GM18505 (cell line): ENCODE measurements around the gene BEST2.
A peak's percentile ranks its signal among the peaks of the same experiment; 100 is the strongest.

ENCODE experiments used
- ATAC-seq: cut with Tn5 transposase; IDR thresholded peaks from one replicate; pipeline ENCODE4 v1.9.1; 2021; ENCODE audit not compliant: unreplicated experiment
- POLR2A ChIP-seq: IDR thresholded peaks from 4 replicates; pipeline ENCODE4 v1.6.1; 2011; ENCODE audit warnings: borderline replicate concordance; ENCODE audit not compliant: insufficient read depth, insufficient read length; ENCODE audit errors: extremely low read depth

BEST2 gene

DNA sequence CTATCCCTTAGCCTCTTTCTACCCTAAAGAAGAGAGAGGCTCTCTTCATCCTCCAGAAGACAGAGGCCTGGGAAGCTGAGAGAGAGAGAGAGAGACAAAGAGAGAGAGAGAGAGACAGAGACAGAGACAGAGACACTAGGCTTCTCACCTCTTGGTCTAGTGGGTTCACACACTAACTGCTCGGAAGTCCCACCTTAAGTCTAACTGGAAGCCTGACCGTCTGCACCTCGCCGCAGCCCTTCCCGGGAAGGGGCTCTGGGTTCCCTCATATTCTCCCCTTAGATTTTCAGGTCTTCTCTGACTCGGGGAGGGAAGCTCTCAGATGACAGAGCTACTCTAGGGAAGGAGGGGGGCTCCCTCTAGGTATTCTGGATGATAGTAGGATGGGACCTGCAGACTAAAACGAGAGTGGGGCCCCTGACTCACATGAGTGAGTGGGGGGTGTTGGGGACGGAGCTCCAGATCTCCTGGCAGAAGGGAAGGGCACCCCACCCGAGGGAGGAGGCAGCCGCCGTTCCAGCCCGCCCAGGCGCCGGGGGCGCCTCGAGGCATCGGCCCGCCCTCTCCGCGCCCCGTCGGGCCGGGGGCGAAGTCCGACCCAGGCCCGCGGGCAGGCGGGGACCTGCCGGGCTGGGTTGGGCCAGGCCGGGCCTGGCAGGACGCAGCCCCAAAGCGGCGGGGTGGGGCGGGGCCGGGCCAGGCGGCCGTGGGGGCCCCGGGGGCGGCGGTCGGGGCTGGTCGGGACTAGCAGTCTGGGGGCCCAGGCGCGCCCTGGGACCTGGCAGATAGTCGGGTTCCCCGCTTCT is 37.7 kb downstream of the BEST2 start:
- ATAC-seq: no peak
- peak; percentile 66 for TF ChIP-seq POLR2A

DNA sequence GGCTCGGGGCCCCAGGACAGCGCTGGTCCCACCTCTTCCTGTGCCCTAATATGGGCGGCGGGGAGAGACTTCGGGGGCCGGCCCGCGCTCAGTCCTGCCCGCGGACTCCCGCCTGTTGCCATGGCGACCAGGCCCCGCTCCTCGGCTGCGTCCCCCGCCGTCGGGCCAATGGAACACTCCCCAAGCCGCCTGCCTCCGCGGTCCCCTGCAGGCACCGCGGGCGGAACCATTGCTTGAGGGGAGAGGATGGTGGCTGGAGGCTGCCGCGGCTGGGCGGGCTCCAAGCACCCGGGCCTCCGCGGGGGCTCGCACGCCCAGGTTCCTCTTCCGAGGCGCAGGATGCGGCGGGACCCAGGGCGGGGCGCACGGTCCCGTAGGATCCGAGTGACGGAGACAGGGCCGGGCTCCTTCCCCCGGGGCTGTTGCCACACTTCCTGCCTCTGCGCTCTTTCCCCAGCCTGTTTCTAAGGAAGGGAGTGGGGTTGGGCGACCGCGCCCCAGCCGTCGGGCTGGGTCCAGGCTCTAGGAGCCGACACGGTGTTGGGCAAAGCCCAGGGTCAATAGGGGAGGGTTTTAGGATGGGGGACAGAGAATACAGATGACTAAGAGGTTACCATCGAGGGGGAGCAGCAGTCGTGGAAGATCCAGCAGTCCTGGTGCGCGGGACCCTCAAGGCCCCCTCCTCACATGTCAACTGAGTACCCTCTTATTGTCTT is 38.5 kb downstream of the BEST2 start:
- TF ChIP-seq POLR2A: no peak
- ATAC-seq: peak; percentile 28

DNA sequence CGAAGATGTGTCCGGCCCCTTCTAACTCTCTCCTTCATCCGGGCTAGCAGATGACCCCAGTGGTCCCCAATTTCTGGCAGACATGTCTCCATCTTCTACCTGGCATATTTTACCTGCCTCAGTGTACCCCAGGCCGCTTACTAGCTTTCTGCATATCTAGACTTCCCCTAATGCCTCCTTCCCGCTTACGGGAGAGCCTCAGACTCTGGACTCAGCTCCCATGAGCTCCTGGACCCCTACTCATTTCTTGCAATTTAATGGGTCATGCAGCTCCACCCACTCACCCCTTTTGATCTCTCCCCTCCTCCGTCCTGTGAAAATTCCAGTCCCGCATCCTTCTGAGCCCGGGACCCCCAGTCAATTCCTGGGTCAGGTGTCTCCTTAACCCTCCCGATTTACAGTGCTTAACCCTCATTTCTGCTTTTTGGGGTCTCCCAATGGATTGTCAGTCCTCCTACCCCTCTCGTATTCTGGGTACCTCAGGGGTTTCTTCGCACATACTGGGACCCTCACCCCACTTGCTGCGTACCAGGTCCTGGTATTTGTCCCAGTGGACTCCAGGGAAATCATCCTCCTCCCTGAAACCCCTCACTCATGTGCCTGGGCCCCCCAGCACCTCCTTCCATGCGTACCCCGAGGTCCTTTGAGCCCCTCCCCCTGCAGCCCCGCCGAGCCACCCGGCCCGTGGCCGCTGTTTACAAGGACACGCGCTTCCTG is 39.2 kb downstream of the BEST2 start:
- ATAC-seq: no peak

DNA sequence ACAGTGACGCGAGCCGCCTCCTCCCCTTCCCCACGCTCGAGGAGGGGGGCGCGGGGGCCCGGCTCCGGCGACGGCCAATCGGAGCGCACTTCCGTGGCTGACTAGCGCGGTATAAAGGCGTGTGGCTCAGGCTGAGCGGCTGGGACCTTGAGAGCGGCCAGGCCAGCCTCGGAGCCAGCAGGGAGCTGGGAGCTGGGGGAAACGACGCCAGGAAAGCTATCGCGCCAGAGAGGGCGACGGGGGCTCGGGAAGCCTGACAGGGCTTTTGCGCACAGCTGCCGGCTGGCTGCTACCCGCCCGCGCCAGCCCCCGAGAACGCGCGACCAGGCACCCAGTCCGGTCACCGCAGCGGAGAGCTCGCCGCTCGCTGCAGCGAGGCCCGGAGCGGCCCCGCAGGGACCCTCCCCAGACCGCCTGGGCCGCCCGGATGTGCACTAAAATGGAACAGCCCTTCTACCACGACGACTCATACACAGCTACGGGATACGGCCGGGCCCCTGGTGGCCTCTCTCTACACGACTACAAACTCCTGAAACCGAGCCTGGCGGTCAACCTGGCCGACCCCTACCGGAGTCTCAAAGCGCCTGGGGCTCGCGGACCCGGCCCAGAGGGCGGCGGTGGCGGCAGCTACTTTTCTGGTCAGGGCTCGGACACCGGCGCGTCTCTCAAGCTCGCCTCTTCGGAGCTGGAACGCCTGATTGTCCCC is 39.9 kb downstream of the BEST2 start, which contains the start of gene JUNB:
TSS of gene JUNB (plus strand) at position 142 of the 706 bp plus-strand sequence. CDS start at position 428, 286 bp downstream.
- peak; percentile 100 for TF ChIP-seq POLR2A
- peak; percentile 22 for ATAC-seq

More for the DNA sequence above, 39.2 kb downstream of the BEST2 start:
- no peak for TF ChIP-seq POLR2A

DNA sequence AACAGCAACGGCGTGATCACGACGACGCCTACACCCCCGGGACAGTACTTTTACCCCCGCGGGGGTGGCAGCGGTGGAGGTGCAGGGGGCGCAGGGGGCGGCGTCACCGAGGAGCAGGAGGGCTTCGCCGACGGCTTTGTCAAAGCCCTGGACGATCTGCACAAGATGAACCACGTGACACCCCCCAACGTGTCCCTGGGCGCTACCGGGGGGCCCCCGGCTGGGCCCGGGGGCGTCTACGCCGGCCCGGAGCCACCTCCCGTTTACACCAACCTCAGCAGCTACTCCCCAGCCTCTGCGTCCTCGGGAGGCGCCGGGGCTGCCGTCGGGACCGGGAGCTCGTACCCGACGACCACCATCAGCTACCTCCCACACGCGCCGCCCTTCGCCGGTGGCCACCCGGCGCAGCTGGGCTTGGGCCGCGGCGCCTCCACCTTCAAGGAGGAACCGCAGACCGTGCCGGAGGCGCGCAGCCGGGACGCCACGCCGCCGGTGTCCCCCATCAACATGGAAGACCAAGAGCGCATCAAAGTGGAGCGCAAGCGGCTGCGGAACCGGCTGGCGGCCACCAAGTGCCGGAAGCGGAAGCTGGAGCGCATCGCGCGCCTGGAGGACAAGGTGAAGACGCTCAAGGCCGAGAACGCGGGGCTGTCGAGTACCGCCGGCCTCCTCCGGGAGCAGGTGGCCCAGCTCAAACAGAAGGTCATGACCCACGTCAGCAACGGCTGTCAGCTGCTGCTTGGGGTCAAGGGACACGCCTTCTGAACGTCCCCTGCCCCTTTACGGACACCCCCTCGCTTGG is 40.7 kb downstream of the BEST2 start:
- no peak for ATAC-seq
- peak; percentile 66 for TF ChIP-seq POLR2A

DNA sequence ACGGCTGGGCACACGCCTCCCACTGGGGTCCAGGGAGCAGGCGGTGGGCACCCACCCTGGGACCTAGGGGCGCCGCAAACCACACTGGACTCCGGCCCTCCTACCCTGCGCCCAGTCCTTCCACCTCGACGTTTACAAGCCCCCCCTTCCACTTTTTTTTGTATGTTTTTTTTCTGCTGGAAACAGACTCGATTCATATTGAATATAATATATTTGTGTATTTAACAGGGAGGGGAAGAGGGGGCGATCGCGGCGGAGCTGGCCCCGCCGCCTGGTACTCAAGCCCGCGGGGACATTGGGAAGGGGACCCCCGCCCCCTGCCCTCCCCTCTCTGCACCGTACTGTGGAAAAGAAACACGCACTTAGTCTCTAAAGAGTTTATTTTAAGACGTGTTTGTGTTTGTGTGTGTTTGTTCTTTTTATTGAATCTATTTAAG is 41.3 kb downstream of the BEST2 start:
- no peak for TF ChIP-seq POLR2A
- ATAC-seq: no peak

DNA sequence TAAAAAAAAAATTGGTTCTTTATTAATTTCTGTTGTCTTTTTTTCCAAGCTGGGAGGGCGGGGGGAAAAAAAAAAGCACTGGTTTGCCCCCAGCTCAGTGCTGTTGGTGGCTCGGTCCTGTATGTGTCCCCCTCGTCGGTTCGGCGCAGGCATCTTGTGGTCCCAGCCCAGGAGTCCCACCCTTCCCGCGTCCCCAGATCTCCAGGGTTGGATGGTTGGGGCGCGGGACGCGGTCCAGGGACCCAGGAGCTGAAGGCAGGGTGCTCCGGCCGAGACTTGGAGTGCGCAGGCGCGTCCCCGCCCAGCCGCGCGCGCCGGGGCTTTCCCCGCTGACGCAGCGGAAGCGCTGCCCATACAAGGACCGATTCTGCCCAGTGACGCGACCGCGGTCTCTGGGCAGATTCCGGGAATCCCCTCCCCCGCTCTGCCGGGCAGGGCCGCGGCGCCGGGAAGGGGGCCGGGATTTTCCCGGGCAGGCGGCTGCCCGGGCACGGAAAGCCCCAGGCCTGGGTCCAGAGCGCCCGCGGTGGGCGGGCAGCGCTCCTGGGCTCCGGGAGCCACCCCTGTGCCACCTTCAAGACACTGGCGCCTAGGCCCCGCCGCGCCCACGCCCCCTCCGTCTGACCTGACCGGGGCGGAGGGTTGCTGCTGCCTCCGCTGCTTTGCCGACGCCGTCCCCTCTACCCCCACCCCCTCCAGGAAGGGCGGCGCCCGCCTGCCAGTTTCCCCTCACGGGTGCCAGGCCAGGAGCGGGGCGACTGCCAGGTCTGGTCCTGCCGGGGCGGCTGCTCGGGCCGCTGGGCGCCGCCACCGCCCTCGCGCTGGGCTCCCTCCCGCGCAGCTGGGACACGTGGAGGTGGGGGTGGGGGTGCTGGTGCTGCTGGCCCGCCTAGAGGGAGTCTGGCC is 42.0 kb downstream of the BEST2 start:
- peak; percentile 86 for TF ChIP-seq POLR2A
- peak; percentile 35 for ATAC-seq

DNA sequence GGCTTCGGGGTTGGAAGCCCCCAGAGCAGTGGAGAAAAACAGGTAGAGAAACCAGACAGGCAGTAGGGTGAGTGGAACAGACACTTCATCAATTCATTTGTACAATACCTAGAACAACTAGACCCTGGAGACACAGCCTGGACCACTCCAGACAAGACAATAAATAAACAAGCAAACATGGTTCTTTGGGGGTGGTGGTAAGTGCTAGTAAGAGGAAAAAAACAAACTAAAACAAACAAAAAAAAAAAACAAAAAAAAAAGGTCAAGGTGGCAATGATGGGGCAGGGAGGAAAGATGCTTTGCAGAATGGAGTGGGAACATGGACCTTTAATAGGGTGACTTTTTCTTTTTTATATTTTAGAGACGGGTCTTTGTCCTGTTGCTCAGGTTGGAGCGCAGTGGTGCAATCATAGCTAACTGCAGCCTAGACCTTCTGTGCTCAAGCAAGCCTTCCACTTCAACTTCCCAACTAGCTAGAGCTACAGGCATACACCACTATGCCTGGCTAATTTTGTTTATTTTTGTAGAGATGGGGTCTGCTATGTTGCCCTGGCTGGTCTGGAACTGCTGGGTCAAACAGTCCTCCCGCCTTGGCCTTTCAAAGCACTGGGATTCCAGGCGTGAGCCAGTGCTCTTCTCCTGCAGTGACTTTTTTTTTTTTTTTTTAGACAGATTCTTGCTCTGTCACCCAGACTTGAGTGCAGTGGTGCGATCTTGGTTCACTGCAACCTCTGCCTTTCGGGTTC is 42.8 kb downstream of the BEST2 start:
- ATAC-seq: no peak

DNA sequence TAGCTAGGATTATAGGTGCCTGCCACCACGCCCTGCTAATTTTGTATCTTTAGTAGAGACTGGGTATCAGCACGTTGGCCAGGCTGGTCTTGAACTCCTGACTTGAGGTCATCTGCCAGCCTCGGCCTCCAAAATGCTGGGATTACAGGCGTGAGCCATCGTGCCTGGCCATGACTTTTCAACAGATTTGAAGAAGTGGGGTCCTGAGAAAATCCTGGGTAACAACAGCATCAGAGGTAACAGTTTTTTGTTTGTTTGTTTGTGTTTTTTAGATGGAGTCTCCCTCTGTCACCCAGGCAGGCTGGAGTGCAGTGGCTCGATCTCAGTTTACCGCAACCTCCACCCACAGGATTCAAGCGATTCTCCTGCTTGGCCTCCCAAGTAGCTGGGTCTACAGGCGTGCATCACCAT is 43.4 kb downstream of the BEST2 start:
- no peak for TF ChIP-seq POLR2A
- ATAC-seq: no peak

More for the DNA sequence above, 42.8 kb downstream of the BEST2 start:
- no peak for TF ChIP-seq POLR2A
